Parathyroid adenoma (tissue), 2 donors: ENCODE results near the gene CNN2.

ENCODE experiments used
- H2AFZ ChIP-seq: fragments of 300-600 bp; sonication (generic); one replicate; pipeline ENCODE4 v1.7.0; 2017; ENCODE audit warnings: antibody characterized with exemption, mild to moderate bottlenecking
- H3K27ac ChIP-seq: fragments of 300-600 bp; sonication (generic); one replicate; pipeline ENCODE4 v1.7.0; 2017
- H3K27me3 ChIP-seq: fragments of 300-600 bp; sonication (generic); one replicate; pipeline ENCODE4 v1.7.0; 2017; ENCODE audit warnings: low read length; ENCODE audit not compliant: control insufficient read depth, insufficient read depth
- H3K36me3 ChIP-seq: fragments of 300-600 bp; sonication (generic); one replicate; pipeline ENCODE4 v1.7.0; 2017; ENCODE audit warnings: low read length; ENCODE audit not compliant: control insufficient read depth, insufficient read depth
- H3K4me1 ChIP-seq: fragments of 300-600 bp; sonication (generic); one replicate; pipeline ENCODE4 v1.7.0; 2017; ENCODE audit warnings: control low read depth
- H3K4me2 ChIP-seq: fragments of 300-600 bp; sonication (generic); one replicate; pipeline ENCODE4 v1.7.0; 2017; ENCODE audit warnings: low read length
- H3K4me3 ChIP-seq: fragments of 300-600 bp; sonication (generic); one replicate; pipeline ENCODE4 v1.7.0; 2017; ENCODE audit warnings: low read depth, low read length
- H3K79me2 ChIP-seq: fragments of 300-600 bp; sonication (generic); one replicate; pipeline ENCODE4 v1.7.0; 2017; ENCODE audit warnings: control low read depth
- H3K9ac ChIP-seq: fragments of 300-600 bp; sonication (generic); one replicate; pipeline ENCODE4 v1.7.0; 2017; ENCODE audit warnings: mild to moderate bottlenecking
- H3K9me3 ChIP-seq: fragments of 300-600 bp; sonication (generic); one replicate; pipeline ENCODE4 v1.7.0; 2017; ENCODE audit warnings: low read length; ENCODE audit not compliant: control insufficient read depth
- TF ChIP-seq, protein P1 (sequence below): fragments of 300-600 bp; sonication (generic); IDR thresholded peaks from one replicate; pipeline ENCODE4 v1.7.0; 2017; ENCODE audit warnings: antibody characterized with exemption, mild to moderate bottlenecking
- donor health status: primary hyperparathyroidism.

The CNN2 gene

GRCh38 chr19:982567-983170 lies 43.7 kb upstream of the CNN2 start:
- H3K27ac ChIP-seq, result no peak overlapping the region

DNA sequence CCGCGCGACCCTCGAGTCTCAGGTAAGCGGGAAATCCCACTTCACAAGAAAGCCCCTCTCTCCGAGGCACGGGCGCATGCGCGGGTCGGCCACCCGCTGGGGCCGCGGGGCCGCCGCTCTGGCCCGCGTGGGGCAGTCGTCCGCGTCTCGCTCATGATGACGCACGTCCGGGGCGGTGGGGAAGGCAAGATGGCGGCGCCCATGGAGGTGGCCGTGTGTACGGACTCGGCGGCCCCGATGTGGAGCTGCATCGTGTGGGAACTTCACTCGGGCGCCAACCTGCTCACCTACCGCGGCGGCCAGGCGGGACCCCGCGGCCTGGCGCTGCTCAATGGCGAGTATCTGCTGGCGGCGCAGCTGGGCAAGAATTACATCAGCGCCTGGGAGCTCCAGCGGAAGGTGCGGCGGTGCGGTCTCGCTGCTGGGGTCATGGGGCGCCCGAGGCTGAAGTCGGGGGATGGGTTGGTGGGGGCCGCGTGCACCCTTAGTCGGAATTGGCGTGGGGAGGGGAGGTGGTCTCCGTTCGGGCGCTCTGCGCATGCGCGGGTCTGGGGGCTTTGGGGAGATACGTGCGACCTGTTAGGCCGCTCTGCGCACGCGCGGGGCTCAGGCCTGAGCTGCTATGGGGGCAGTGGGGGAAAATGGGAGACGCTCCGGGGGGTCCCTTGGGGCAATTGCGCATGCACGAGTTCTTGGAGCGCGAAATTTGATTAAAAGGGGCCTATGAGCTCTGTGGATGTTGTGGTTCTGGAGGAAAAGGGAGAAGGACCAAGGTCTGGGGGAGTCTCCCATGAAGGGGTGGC lies 42.0 kb upstream of the CNN2 start, which contains the start of gene WDR18:
WDR18 (plus strand) TSS at position 181 of the 803 bp plus-strand sequence; CDS start at position 190, 9 bp downstream.
- Histone ChIP-seq H3K27ac (peak within 1 kb of the TSS; percentile 43), H3K4me1 (peaks cover 3% of the 10 kb centered on the region), H3K27me3 (no peaks in the 10 kb centered on the region), H3K4me3 (peak within 1 kb of the TSS; percentile 90), H3K79me2 (no peaks in the 10 kb centered on the region), H3K9ac (peak within 1 kb of the TSS; percentile 34), H3K36me3 (no peaks in the 10 kb centered on the region), H3K4me2 (peak within 1 kb of the TSS; percentile 93), H3K9me3 (no peaks in the 10 kb centered on the region), H2AFZ (peak within 1 kb of the TSS; percentile 80)
- TF ChIP-seq, protein P1, sequence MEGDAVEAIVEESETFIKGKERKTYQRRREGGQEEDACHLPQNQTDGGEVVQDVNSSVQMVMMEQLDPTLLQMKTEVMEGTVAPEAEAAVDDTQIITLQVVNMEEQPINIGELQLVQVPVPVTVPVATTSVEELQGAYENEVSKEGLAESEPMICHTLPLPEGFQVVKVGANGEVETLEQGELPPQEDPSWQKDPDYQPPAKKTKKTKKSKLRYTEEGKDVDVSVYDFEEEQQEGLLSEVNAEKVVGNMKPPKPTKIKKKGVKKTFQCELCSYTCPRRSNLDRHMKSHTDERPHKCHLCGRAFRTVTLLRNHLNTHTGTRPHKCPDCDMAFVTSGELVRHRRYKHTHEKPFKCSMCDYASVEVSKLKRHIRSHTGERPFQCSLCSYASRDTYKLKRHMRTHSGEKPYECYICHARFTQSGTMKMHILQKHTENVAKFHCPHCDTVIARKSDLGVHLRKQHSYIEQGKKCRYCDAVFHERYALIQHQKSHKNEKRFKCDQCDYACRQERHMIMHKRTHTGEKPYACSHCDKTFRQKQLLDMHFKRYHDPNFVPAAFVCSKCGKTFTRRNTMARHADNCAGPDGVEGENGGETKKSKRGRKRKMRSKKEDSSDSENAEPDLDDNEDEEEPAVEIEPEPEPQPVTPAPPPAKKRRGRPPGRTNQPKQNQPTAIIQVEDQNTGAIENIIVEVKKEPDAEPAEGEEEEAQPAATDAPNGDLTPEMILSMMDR, result peak; percentile 29

More at GRCh38 chr19:982567-983170, 43.7 kb upstream of the CNN2 start:
- no peaks in the 10 kb centered on the region for H3K27me3 ChIP-seq
- H3K9ac ChIP-seq, result no peak overlapping the region
- no peaks in the 10 kb centered on the region for H3K9me3 ChIP-seq
- H3K4me1 ChIP-seq, result peaks cover 3% of the 10 kb centered on the region
- H3K4me3 ChIP-seq, result peak overlapping the region; percentile 38
- H2AFZ ChIP-seq, result peak overlapping the region; percentile 51
- peak overlapping the region; percentile 63 for H3K4me2 ChIP-seq
- no peaks in the 10 kb centered on the region for H3K79me2 ChIP-seq
- H3K36me3 ChIP-seq, result no peaks in the 10 kb centered on the region
- TF ChIP-seq, protein P1, result peak; percentile 90

DNA sequence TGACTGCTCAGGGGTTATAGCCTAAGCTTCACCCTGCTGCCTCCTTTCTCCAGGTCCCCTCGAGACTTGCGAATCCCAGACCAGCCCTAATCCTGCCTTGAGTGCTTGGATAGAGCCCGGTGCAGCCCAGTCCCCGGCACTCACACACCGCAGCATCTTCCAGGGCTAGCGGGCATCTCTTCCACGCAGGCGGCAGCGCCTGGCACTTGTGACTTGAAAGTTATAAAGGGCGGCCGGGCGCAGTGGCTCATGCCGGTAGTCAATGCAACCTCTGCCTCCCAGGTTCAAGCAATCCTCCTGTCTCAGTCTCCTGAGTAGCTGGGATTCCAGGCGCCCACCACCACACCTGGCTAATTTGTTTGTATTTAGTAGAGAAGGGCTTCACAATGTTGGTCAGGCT lies 40.3 kb upstream of the CNN2 start:
- Histone ChIP-seq H3K9ac (no peak overlapping the region), H3K36me3 (no peaks in the 10 kb centered on the region), H3K27me3 (no peaks in the 10 kb centered on the region), H3K4me2 (no peak overlapping the region), H3K27ac (no peak overlapping the region), H3K4me3 (no peak overlapping the region), H2AFZ (no peak overlapping the region), H3K4me1 (peaks cover 3% of the 10 kb centered on the region), H3K79me2 (no peaks in the 10 kb centered on the region), H3K9me3 (no peaks in the 10 kb centered on the region)
- TF ChIP-seq, protein P1, result no peak

- Histone ChIP-seq H3K79me2 (no peaks in the 10 kb centered on the region), H3K9ac (no peak overlapping the region), H3K27me3 (no peaks in the 10 kb centered on the region), H3K9me3 (no peaks in the 10 kb centered on the region), H3K4me3 (no peak overlapping the region), H3K4me1 (peaks cover 3% of the 10 kb centered on the region), H3K36me3 (no peaks in the 10 kb centered on the region), H3K4me2 (no peak overlapping the region), H3K27ac (no peak overlapping the region), H2AFZ (no peak overlapping the region)
- TF ChIP-seq, protein P1, result no peak
These were observed 38.3 kb upstream of the CNN2 start for GRCh38 chr19:988081-988480.
